ENCODE data around the gene EIF4ENIF1.

- TF ChIP-seq CTCF (IDR thresholded peaks at IDR 0.05) (no peak), POLR2A (IDR thresholded peaks at IDR 0.05) (no peak), POLR2AphosphoS5 (IDR thresholded peaks at IDR 0.05; ENCODE audit: insufficient read depth in 1 of 2, low read depth in 1 of 2) (no peak)
Measured at GRCh38 chr22:31477329-31477728, 12.3 kb downstream of the EIF4ENIF1 start.
